K562 (cell line): Measurements from ENCODE around the gene COMTD1. TPM values are rescaled to one million over a fixed set of nuclear protein-coding genes. Genes with fewer than 3 reads are reported as not detected.
"Not testable (repeated sequence)": the region's sequence is repeated elsewhere in the genome, so short reads cannot be mapped to it uniquely, and the experiment has no call there.

Experiments used
- ATAC-seq: fragments of 200-7000 bp; cut with Tn5 transposase; 3 replicates; pipeline ENCODE4 v1.9.1; 2020; ENCODE audit warnings: moderate library complexity
- BruUV-seq: library from RNA; stranded (reverse); fragments of 400-500 nt; replicated peaks from 2 replicates; lab custom pipeline; 2021; lab: Mats Ljungman, UMichigan
- CTCF ChIA-PET: fragments of 300-600 bp; formaldehyde crosslinking; extraction: SDS; loops from one replicate; lab custom pipeline; 2021; ENCODE audit warnings: low intra/inter-chr PET ratio; lab: Yijun Ruan, JAX
- POLR2A ChIA-PET: fragments of 300-600, 350-650 bp; sonication (Branson Sonifier 250); formaldehyde crosslinking; extraction: SDS; loops from one replicate; lab custom pipeline; 2021; ENCODE audit warnings: antibody characterized with exemption, inconsistent platforms; lab: Yijun Ruan, JAX
- DNase-seq, 4 experiments: peaks; one replicate each; pipeline versions ENCODE4 v3.0.0 to v3.0.0-alpha.2; 2011 to 2018; ENCODE audit warnings: low spot score in 3 of 4, mixed read lengths in 3 of 4; ENCODE audit errors: extremely low read depth in 1 of 4
- FAIRE-seq: peaks from 2 replicates; lab custom pipeline; 2011; peaks lifted over from hg19 to GRCh38; lab: Jason Lieb, UNC
- H2AFZ ChIP-seq: 2 replicates; pipeline ENCODE4 v1.6.0; 2011; ENCODE audit warnings: low read depth, low read length, control low read depth, inconsistent platforms
- H3K27ac ChIP-seq: fragments of 200-600 bp; 3 replicates; pipeline ENCODE4 v1.8.0; 2011; ENCODE audit warnings: low read depth, mild to moderate bottlenecking, control low read depth, inconsistent platforms, low read length, moderate library complexity, mixed read lengths; ENCODE audit errors: extremely low read depth
- H3K27me3 ChIP-seq, 2 experiments: fragments of 300-600 bp in 1 of 2; 2 replicates in 1 of 2; 3 replicates in 1 of 2; pipeline versions ENCODE4 v1.6.0 to v1.8.0; 2011; ENCODE audit warnings: inconsistent platforms in 2 of 2, low read length in 2 of 2, mild to moderate bottlenecking in 1 of 2, mixed read lengths in 1 of 2, moderate library complexity in 1 of 2; ENCODE audit not compliant: control insufficient read depth in 2 of 2, insufficient read depth in 2 of 2
- H3K36me3 ChIP-seq: fragments of 300-600 bp; 3 replicates; pipeline ENCODE4 v1.8.0; 2011; ENCODE audit warnings: mild to moderate bottlenecking, low read length, inconsistent platforms; ENCODE audit not compliant: control insufficient read depth, insufficient read depth
- H3K4me1 ChIP-seq, 2 experiments: fragments of 200-600 bp in 1 of 2; replicated peaks in 1 of 2; 2 replicates in 1 of 2; 3 replicates in 1 of 2; pipeline versions ENCODE4 v1.5.1 to v1.8.0; 2011; ENCODE audit warnings: inconsistent platforms in 2 of 2, low read length in 2 of 2, mild to moderate bottlenecking in 1 of 2, mixed read lengths in 1 of 2, moderate library complexity in 1 of 2; ENCODE audit not compliant: control insufficient read depth in 2 of 2, insufficient read depth in 2 of 2
- H3K4me2 ChIP-seq: 2 replicates; pipeline ENCODE4 v1.6.1; 2011; ENCODE audit warnings: low read length, control low read depth, inconsistent platforms, mixed read lengths; ENCODE audit not compliant: insufficient read depth
- H3K4me3 ChIP-seq: fragments of 200-600 bp; sonication (generic), shearing (Covaris generic); 2 replicates; pipeline ENCODE4 v1.5.1; 2016; ENCODE audit warnings: control low read depth, inconsistent platforms
- H3K79me2 ChIP-seq: fragments of 200-600 bp; 3 replicates; pipeline ENCODE4 v1.8.0; 2011; ENCODE audit warnings: low read length, inconsistent platforms; ENCODE audit not compliant: control insufficient read depth, insufficient read depth
- H3K9ac ChIP-seq, 2 experiments: 2 replicates each; pipeline versions ENCODE4 v1.6.0 to v1.6.1; 2011; ENCODE audit warnings: low read depth in 2 of 2, low read length in 2 of 2, control low read depth in 1 of 2, inconsistent platforms in 1 of 2, mild to moderate bottlenecking in 1 of 2, mixed read lengths in 1 of 2; ENCODE audit not compliant: insufficient read depth in 1 of 2
- H3K9me1 ChIP-seq: one replicate; pipeline ENCODE4 v1.6.0; 2011; ENCODE audit warnings: inconsistent platforms, mild to moderate bottlenecking, low read length, moderate library complexity; ENCODE audit not compliant: control insufficient read depth, insufficient read depth
- H3K9me3 ChIP-seq: replicated peaks from 2 replicates; pipeline ENCODE4 v1.5.1; 2011; ENCODE audit warnings: low read depth, low read length, inconsistent platforms; ENCODE audit not compliant: control insufficient read depth, insufficient read depth
- H4K20me1 ChIP-seq: replicated peaks from 2 replicates; pipeline ENCODE4 v1.6.1; 2011; ENCODE audit warnings: low read length, inconsistent platforms, mixed read lengths; ENCODE audit not compliant: control insufficient read depth, insufficient read depth
- BCOR ChIP-seq: fragments of 450-650 bp; IDR thresholded peaks from 2 replicates; pipeline ENCODE4 v1.6.1; 2016
- CC2D1A ChIP-seq: fragments of 450-650 bp; IDR thresholded peaks from 2 replicates; pipeline ENCODE4 v1.6.1; 2017; ENCODE audit warnings: mild to moderate bottlenecking
- KDM1A ChIP-seq, 2 experiments: fragments of 450-650 bp; IDR thresholded peaks; 2 replicates each; pipeline ENCODE4 v1.6.1; 2016; ENCODE audit warnings: mild to moderate bottlenecking in 2 of 2
- SMC3 ChIP-seq: conservative IDR thresholded peaks from 2 replicates; pipeline ENCODE4 v1.6.1; 2011; ENCODE audit warnings: low read depth, low read length, improper control_type of control experiment; ENCODE audit not compliant: insufficient read depth
- WGBS: fragments of 100-300 bp; shearing (Covaris generic); methylation state at CpG from one replicate; pipeline ENCODE4 v1.1.6; 2016; ENCODE audit warnings: low coverage, mixed read lengths; ENCODE audit not compliant: insufficient coverage; ENCODE audit errors: missing lambda C conversion rate; 5-methylcytosine and 5-hydroxymethylcytosine counted together
- in situ Hi-C: fragments of 300-500 bp; cut with MboI; formaldehyde crosslinking; loops from 4 replicates; pipeline ENCODE4 v1.15.0; 2018; ENCODE audit warnings: inconsistent platforms, mixed read lengths
- intact Hi-C: fragments of 100-400 bp; cut with micrococcal nuclease; formaldehyde crosslinking; loops from 2 replicates; pipeline ENCODE4 v1.14.2; 2022
- polyA plus RNA-seq, 8 experiments: library from polyadenylated mRNA; depleted of rRNA in 4 of 8; stranded (reverse) in 5 of 8; unstranded in 3 of 8; fragments of >200 nt; fragmentation: Nextera tagmentation in 2 of 8; fragmentation: Illumina TruSeq in 1 of 8; extraction: Ambion mirVana in 2 of 8; extraction: Trizol in 1 of 8; gene quantifications; 2 replicates each; pipeline versions ENCODE4 v1.2.1 to v1.2.3, GENCODE V29; 2011 to 2014; ENCODE audit warnings: inconsistent platforms in 1 of 8, missing spikeins in 1 of 8
- total RNA-seq, 7 experiments: library from RNA; depleted of rRNA in 6 of 7; stranded (reverse); fragments of >200 nt in 6 of 7; fragmentation: Illumina TruSeq in 2 of 7; extraction: Trizol in 2 of 7; gene quantifications; 2 replicates each; pipeline versions ENCODE4 v1.2.1 to v1.2.3, GENCODE V29; 2011 to 2021; ENCODE audit warnings: low replicate concordance in 1 of 7
- TF ChIP-seq, protein P1 (sequence below), 2 experiments: fragments of 450-650 bp; formaldehyde crosslinking in 1 of 2; IDR thresholded peaks; 2 replicates each; pipeline versions ENCODE4 v1.4.0 to v1.6.1; 2014 to 2020; ENCODE audit warnings: mild to moderate bottlenecking in 2 of 2, borderline replicate concordance in 1 of 2, low read depth in 1 of 2

Gene COMTD1
- total and polyA plus RNA-seq, 9 of the 15 experiments (the other 6 are each of a cell fraction or from before 2014, with no cell fraction given) = 0.41 to 112 (median 13.7) TPM

DNA sequence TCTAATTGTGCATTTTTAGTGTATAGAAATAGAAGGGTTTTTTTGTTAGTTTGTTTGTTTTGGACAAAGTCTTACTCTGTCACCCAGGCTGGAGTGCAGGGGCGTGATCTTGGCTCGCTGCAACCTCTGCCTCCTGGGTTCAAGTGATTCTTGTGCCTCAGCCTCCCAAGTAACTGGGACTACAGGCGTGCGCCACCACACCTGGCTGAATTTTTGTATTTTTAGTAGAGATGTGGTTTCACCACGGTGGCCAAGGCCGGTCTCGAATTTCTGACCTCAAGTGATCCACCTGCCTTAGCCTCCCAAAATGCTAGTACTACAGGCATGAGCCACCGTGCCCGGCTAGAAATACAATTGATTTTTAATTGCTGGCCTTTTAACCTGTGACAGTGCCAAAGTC, 47.2 kb downstream of the COMTD1 start:
- TF ChIP-seq KDM1A (IDR thresholded peaks at IDR 0.05) = 0 out of 4 replicates have a peak, but pooled peaks of 1 of the 2 experiments have one; percentile 30
- peak; percentile 62 for TF ChIP-seq BCOR
- TF ChIP-seq, all 486 proteins: peak for 2; not testable (repeated sequence) for 484
- H3K27me3 ChIP-seq, H3K27ac ChIP-seq, in situ Hi-C loops, H3K4me2 ChIP-seq, H3K79me2 ChIP-seq, H3K9ac ChIP-seq, H3K36me3 ChIP-seq, FAIRE-seq, H3K9me3 ChIP-seq, H2AFZ ChIP-seq, BruUV-seq, DNase-seq, H3K4me3 ChIP-seq, H4K20me1 ChIP-seq, ATAC-seq, H3K9me1 ChIP-seq: not testable (repeated sequence)
- intact Hi-C loops = loop anchor here (1.0 to 5.0 kb wide), 4 partner anchors 23 to 76 kb away; partner anchors contain the start of gene SAMD8
- CTCF ChIA-PET = interaction anchor here (1.0 to 4.9 kb wide), 4 partner anchors 23 to 89 kb away, joined by 3 to 45 read pairs (median 20); partner anchors contain the start of gene COMTD1
- 87% methylated on average over 9 of the region's 9 CpGs for WGBS
- H3K4me1 ChIP-seq = peaks cover 6 to 25% of the 10 kb centered on the region in 2 experiments; a peak in 4 of 5 replicates
- POLR2A ChIA-PET = interaction anchor here (0.7 to 1.9 kb wide), 4 partner anchors 17 to 198 kb away, joined by 3 to 5 read pairs (median 4); no protein-coding TSS in a partner anchor

DNA sequence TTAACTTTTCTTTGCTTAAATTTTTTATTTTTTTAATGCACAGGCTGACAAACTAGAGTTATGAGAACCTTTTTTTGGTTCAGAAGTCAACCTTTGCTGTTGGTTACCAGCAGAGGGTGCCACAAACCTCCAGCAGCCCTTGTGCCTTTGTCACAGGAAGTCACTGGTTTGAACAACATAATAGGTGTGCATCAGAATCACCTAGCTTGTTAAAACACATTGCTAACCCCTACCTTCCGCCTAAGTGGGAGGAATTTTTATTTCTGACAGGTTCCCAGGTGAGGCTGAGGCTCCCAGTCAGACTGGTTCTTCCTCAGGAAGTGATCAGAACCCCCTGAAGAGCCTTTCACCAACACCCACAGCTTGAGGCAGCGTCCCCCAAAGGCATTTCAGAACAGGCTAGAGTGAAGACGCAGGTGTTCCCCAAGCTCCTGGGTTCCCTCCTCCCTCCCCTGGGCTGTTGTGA, 47.8 kb downstream of the COMTD1 start:
- H3K27me3 ChIP-seq = no peaks in the 10 kb centered on the region
- peak; percentile 46 to 85 (median 63) for DNase-seq
- intact Hi-C loops = loop anchor here (1.0 to 5.0 kb wide), 4 partner anchors 23 to 76 kb away; partner anchors contain the start of gene SAMD8
- H3K79me2 ChIP-seq = no peaks in the 10 kb centered on the region
- CTCF ChIA-PET = interaction anchor here (1.1 to 4.9 kb wide), 3 partner anchors 23 to 47 kb away, joined by 3 to 45 read pairs (median 38); partner anchors contain the start of gene COMTD1
- no peaks in the 10 kb centered on the region for H4K20me1 ChIP-seq
- H3K4me1 ChIP-seq = peaks cover 6 to 23% of the 10 kb centered on the region in 2 experiments; a peak in 4 of 5 replicates
- peak; percentile 89 for FAIRE-seq
- no peaks in the 10 kb centered on the region for H3K9me3 ChIP-seq
- H3K4me3 ChIP-seq = no peak overlapping the region
- peak; percentile 79 for ATAC-seq
- BruUV-seq = no TSS peak
- in situ Hi-C loops = no loop called here
- POLR2A ChIA-PET = interaction anchor here (0.7 to 1.9 kb wide), 5 partner anchors 18 to 199 kb away, joined by 3 to 5 read pairs (median 4); no protein-coding TSS in a partner anchor
- no peaks in the 10 kb centered on the region for H3K36me3 ChIP-seq
- no peak overlapping the region for H3K27ac ChIP-seq
- H3K9ac ChIP-seq = no peak overlapping the region
- H2AFZ ChIP-seq = peak overlapping the region; percentile 70; the same call in 1 of the 2 replicates
- H3K9me1 ChIP-seq = peaks cover 3% of the 10 kb centered on the region
- 79% methylated on average over 3 of the region's 3 CpGs for WGBS
- H3K4me2 ChIP-seq = no peak overlapping the region
- TF ChIP-seq CC2D1A (peak; percentile 79), SMC3 (peak; percentile 80)
- TF ChIP-seq, protein P1, sequence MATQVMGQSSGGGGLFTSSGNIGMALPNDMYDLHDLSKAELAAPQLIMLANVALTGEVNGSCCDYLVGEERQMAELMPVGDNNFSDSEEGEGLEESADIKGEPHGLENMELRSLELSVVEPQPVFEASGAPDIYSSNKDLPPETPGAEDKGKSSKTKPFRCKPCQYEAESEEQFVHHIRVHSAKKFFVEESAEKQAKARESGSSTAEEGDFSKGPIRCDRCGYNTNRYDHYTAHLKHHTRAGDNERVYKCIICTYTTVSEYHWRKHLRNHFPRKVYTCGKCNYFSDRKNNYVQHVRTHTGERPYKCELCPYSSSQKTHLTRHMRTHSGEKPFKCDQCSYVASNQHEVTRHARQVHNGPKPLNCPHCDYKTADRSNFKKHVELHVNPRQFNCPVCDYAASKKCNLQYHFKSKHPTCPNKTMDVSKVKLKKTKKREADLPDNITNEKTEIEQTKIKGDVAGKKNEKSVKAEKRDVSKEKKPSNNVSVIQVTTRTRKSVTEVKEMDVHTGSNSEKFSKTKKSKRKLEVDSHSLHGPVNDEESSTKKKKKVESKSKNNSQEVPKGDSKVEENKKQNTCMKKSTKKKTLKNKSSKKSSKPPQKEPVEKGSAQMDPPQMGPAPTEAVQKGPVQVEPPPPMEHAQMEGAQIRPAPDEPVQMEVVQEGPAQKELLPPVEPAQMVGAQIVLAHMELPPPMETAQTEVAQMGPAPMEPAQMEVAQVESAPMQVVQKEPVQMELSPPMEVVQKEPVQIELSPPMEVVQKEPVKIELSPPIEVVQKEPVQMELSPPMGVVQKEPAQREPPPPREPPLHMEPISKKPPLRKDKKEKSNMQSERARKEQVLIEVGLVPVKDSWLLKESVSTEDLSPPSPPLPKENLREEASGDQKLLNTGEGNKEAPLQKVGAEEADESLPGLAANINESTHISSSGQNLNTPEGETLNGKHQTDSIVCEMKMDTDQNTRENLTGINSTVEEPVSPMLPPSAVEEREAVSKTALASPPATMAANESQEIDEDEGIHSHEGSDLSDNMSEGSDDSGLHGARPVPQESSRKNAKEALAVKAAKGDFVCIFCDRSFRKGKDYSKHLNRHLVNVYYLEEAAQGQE (IDR thresholded peaks at IDR 0.05; ENCODE audit: borderline replicate concordance) = peak; percentile 79
- TF ChIP-seq, protein P1 (CRISPR knock-in tag; IDR thresholded peaks at IDR 0.05; ENCODE audit: low read depth) = no peak
